Purkinje cell (primary cell): ENCODE results near the gene CDYL2. TPM values are rescaled to one million over a fixed set of nuclear protein-coding genes. Genes with fewer than 3 reads are reported as not detected.

Experiments
- polyA plus RNA-seq: library from polyadenylated mRNA; unstranded; fragments of >200 nt; fragmentation: Nextera tagmentation; gene quantifications from 2 replicates; pipeline ENCODE4 v1.2.1, GENCODE V29; 2014

The CDYL2 gene
- 4.3 and 5.6 TPM in 2 replicates for polyA plus RNA-seq

GRCh38 chr16:80804526-80805383, at the start of gene CDYL2:
Gene CDYL2 (minus strand): TSS chr16:80804598. CDS start chr16:80804173, 425 bp downstream.

Other genes with a start within 250 kb of the CDYL2 start
- 300 and 316 TPM in 2 replicates for gene CMC2, start 202.3 kb upstream of the CDYL2 start, polyA plus RNA-seq
- gene CENPN, start 202.6 kb upstream of the CDYL2 start, polyA plus RNA-seq: 1.9 and 8.0 TPM in 2 replicates
- 17.2 and 20.6 TPM in 2 replicates for gene ATMIN, start 231.2 kb upstream of the CDYL2 start, polyA plus RNA-seq